ENCODE data around the gene HPCAL4. TPM values are rescaled to one million over a fixed set of nuclear protein-coding genes. Genes with fewer than 3 reads are reported as not detected.

Gene HPCAL4
- total RNA-seq, 1 donor from 2014 or later = 0.49 TPM

- no peaks in the 10 kb centered on the region for H3K36me3 ChIP-seq
- H3K27ac ChIP-seq = no peak overlapping the region
- H3K27me3 ChIP-seq = no peaks in the 10 kb centered on the region
- H3K4me1 ChIP-seq = no peaks in the 10 kb centered on the region
- intact Hi-C loops (cut with DNase I) = loop anchor here (5.0 kb wide), 1 partner anchor 46 kb away; no protein-coding TSS in a partner anchor
- no peak overlapping the region for H3K4me3 ChIP-seq
- no peaks in the 10 kb centered on the region for H3K9me3 ChIP-seq
- no peak for TF ChIP-seq POLR2A (IDR thresholded peaks at IDR 0.05)
- peak; percentile 86 to 96 (median 93) for TF ChIP-seq CTCF (IDR thresholded peaks at IDR 0.05)
- no peak for TF ChIP-seq POLR2AphosphoS5 (IDR thresholded peaks at IDR 0.05; ENCODE audit: insufficient read depth in 1 of 2, low read depth in 1 of 2)
- DNase-seq (ENCODE audit: extremely low spot score in 2 of 2) = no peak
These were observed 37.6 kb downstream of the HPCAL4 start for GRCh38 chr1:39653546-39654031.

- Histone ChIP-seq H3K9me3 (no peaks in the 10 kb centered on the region), H3K4me3 (no peak overlapping the region), H3K27ac (no peak overlapping the region), H3K4me1 (peaks cover 2% of the 10 kb centered on the region), H3K27me3 (no peaks in the 10 kb centered on the region), H3K36me3 (no peaks in the 10 kb centered on the region)
- DNase-seq (ENCODE audit: extremely low spot score in 2 of 2) = no peak
- no peak for TF ChIP-seq CTCF (IDR thresholded peaks at IDR 0.05)
- TF ChIP-seq POLR2A (IDR thresholded peaks at IDR 0.05) = no peak
- no peak for TF ChIP-seq POLR2AphosphoS5 (IDR thresholded peaks at IDR 0.05; ENCODE audit: insufficient read depth in 1 of 2, low read depth in 1 of 2)
- intact Hi-C loops (cut with DNase I) = loop anchor here (5.0 kb wide), 1 partner anchor 45 kb away; no protein-coding TSS in a partner anchor
These were observed 38.7 kb downstream of the HPCAL4 start for GRCh38 chr1:39652554-39652953.

GRCh38 chr1:39652105-39652504 is 39.1 kb downstream of the HPCAL4 start:
- TF ChIP-seq POLR2AphosphoS5 (IDR thresholded peaks at IDR 0.05; ENCODE audit: insufficient read depth in 1 of 2, low read depth in 1 of 2) = no peak
- TF ChIP-seq POLR2A (IDR thresholded peaks at IDR 0.05) = no peak
- TF ChIP-seq CTCF (IDR thresholded peaks at IDR 0.05) = no peak
- Histone ChIP-seq H3K36me3 (no peaks in the 10 kb centered on the region), H3K9me3 (no peaks in the 10 kb centered on the region), H3K4me1 (peaks cover 7% of the 10 kb centered on the region), H3K27ac (no peak overlapping the region), H3K4me3 (no peak overlapping the region), H3K27me3 (no peaks in the 10 kb centered on the region)
- DNase-seq (ENCODE audit: extremely low spot score in 2 of 2) = no peak
- intact Hi-C loops (cut with DNase I) = loop anchor here (5.0 kb wide), 1 partner anchor 45 kb away; no protein-coding TSS in a partner anchor

- TF ChIP-seq CTCF (IDR thresholded peaks at IDR 0.05) = no peak
- no peak for TF ChIP-seq POLR2AphosphoS5 (IDR thresholded peaks at IDR 0.05; ENCODE audit: insufficient read depth in 1 of 2, low read depth in 1 of 2)
- no peak for TF ChIP-seq POLR2A (IDR thresholded peaks at IDR 0.05)
These were observed 40.8 kb downstream of the HPCAL4 start for GRCh38 chr1:39650431-39650830.

GRCh38 chr1:39649636-39650185 is 41.5 kb downstream of the HPCAL4 start:
- TF ChIP-seq CTCF (IDR thresholded peaks at IDR 0.05) (no peak), POLR2A (IDR thresholded peaks at IDR 0.05) (no peak), POLR2AphosphoS5 (IDR thresholded peaks at IDR 0.05; ENCODE audit: insufficient read depth in 1 of 2, low read depth in 1 of 2) (no peak)
- intact Hi-C loops (cut with DNase I) = loop anchor here (5.0 kb wide), 1 partner anchor 42 kb away; no protein-coding TSS in a partner anchor
- no peak overlapping the region for H3K27ac ChIP-seq
- no peak overlapping the region for H3K4me3 ChIP-seq
- H3K4me1 ChIP-seq = peaks cover 30% of the 10 kb centered on the region
- no peaks in the 10 kb centered on the region for H3K36me3 ChIP-seq
- no peaks in the 10 kb centered on the region for H3K9me3 ChIP-seq
- no peak for DNase-seq (ENCODE audit: extremely low spot score in 2 of 2)
- no peaks in the 10 kb centered on the region for H3K27me3 ChIP-seq

More at GRCh38 chr1:39650431-39650830, 40.8 kb downstream of the HPCAL4 start:
- no peak for DNase-seq (ENCODE audit: extremely low spot score in 2 of 2)
- Histone ChIP-seq H3K4me3 (no peak overlapping the region), H3K4me1 (peaks cover 23% of the 10 kb centered on the region), H3K9me3 (no peaks in the 10 kb centered on the region), H3K36me3 (no peaks in the 10 kb centered on the region), H3K27ac (no peak overlapping the region), H3K27me3 (no peaks in the 10 kb centered on the region)
- intact Hi-C loops (cut with DNase I) = loop anchor here (5.0 kb wide), 1 partner anchor 43 kb away; no protein-coding TSS in a partner anchor

All from vagina (tissue), 2 donors.